DMS114 treated with DMSO at 0.1 percent for 48 hours (cell line): ENCODE results near the gene RASSF3.
"Not testable (repeated sequence)": the region's sequence is repeated elsewhere in the genome, so short reads cannot be mapped to it uniquely, and the experiment has no call there.

Experiments
- DNase-seq: peaks from one replicate; lab custom pipeline; 2025; ENCODE audit not compliant: unreplicated experiment; lab: John Stamatoyannopoulos, UW

The RASSF3 gene

DNA sequence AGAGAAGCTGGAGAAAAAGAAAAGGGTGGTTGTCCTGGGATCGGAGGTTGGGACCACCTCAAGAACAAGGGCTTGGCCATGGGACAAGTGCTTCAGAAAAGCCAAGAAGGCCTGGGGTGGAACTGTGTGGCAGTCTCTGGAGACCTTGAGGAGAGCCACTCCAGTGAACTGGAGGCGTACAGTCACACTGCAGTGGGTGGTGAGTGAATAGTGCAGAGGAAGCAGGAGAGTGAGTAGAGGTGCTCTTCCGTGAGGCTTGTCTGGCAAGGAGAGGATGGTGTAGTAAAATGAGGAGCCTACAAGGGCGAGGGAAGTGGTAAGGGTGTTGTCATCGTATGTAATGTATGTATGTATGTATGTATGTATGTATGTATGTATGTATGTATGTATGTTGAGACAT, 20.9 kb downstream of the RASSF3 start:
- no peak for DNase-seq

DNA sequence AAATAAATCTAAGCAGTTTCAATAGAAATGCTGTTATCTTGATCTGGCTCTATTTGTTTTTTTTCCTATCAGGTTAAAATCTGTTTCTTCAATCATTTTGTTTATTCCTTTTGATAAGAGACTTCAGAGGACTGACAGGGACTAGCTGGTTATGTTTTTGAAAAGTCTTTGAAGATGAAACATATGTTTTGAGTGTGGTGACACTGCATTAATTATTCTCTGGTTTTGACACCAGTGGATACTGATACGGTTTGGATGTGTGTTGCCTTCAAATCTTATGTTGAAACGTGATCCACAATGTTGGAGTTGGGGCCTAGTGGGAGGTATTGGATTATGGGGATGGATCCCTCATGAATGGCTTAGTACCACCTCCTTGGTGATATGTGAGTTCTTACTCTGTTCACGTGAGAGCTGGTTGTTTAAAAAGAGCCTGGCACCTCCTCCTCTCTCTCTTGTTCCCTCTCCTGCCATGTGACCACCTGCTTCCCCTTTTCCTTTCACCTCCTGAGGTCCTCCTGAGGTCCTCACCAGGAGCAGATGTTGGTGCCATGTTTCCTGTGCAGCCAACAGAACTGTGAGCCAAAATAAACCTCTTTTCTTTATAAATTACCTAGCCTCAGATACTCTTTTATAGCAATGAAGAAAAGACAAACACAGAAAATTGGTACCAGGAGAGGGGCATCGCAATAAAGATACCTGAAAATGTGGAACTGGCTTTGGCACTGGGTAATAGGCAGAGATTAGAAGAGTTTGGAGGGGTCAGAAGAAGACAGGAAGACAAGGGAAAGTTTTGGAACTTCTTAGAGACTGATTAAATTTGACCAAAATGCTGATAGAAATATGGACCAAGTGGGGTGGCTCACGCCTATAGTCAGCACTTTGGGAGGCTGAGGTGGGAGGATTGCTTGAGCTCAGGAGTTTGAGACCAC, 23.0 kb downstream of the RASSF3 start:
- DNase-seq = no peak

DNA sequence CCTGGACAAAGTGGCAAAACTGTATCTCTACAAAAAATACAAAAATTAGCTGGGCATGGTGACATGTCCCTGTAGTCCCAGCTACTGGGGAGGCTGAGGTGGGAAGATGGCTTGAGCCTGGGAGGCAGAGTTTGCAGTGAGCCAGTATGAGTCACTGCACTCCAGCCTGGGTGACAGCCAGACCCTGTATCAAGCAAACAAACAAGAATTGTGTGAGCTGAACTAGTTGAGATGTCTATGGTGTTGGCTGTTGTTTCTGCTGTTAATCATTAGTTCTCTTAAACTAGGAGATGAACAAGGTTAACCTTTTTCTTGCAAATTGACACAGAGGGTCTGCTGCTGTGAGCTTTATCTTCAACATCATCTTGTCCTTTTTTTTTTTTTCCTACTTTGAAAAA, 23.6 kb downstream of the RASSF3 start:
- no peak for DNase-seq

DNA sequence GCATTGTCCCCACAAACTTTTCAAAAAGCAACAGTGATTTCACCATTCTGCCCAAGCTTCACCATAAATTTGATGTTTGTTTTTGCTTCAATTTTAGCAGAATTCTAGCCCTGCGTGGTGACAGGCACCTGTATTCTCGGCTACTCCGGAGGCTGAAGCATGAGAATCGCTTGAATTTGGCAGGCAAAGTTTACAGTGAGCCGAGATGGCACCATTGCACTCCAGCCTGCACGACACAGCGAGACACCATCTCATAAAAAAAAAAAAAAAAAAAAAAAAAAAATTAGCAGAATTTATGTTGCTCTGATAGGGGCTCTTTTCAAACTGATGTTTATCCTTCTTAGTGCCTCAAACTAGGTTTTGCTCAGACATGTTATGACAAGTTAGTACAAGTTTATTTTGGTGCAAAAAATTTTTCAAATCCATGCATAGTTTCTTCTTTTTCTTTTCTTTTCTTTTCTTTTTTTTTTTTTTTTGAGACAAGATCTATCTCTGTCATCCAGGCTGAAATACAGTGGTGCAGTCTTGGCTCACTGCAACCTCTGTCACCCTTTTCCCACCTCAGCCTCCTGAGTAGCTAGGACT, 24.3 kb downstream of the RASSF3 start:
- DNase-seq = no peak

DNA sequence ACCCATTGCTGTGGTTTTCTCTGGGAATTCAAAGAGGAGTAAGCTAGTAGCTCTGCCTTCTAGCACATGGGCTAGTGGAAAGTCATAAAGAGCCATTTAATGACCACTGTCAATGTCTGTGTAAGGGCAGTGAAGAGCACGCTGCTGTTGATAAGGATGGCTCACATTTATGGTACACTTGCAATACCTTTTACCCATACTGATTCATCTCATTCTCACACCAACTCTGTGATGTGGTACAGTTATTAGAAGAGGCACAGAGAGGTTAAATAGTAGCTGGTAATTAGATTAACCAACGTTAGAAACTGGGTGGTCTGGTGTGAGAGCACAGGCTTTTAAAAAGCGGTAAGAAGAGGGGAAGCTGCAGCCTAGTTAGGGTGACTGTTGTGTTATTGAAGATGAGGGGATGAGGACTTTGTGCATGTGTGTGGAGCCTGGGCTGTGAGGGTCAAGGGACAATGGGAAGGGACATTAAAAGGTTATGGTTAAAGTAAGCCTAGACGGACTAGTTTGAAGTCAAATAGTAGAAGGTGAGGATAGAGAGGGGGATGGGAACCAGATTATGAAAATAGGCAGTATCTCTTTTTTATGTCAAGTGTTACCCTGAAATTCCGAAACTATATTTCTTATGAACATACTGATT, 25.2 kb downstream of the RASSF3 start:
- DNase-seq = no peak

DNA sequence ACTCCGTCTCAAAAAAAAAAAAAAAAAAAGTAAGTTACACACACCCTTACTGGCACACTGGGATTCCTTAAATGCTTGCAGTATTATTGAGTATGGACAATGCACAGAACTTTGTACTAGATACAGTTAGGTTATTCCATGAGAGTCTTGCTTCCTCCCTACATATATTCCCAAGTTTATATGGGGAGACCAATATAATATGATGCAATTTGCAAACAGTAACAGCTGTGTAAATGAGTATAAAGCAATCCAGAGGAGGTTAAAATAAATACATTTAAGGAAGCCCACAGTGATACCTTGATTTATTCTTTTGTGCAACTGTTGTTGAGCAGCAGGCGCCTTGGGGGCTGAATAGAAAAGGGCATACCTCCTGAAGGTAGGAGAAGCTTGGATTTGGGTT, 26.6 kb downstream of the RASSF3 start:
- DNase-seq = no peak

DNA sequence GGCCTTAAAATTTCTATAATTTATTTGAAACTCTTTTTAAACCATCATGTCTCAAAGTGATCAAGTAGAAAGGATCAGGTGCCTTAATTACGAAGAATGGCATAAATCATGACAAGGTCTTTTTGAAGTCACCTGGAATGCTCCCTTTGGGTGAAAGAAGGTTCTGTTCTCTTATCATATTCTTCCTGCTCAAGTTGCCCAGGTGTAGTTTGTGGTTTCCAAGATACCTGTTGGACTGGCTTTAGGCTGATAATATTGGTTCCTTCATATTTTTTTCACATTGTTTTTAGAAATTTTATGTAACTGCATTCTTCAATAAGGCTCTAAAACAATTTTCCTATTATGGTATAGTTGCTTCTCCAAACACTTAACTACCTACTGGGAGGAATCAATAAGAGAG, 29.2 kb downstream of the RASSF3 start:
- no peak for DNase-seq

DNA sequence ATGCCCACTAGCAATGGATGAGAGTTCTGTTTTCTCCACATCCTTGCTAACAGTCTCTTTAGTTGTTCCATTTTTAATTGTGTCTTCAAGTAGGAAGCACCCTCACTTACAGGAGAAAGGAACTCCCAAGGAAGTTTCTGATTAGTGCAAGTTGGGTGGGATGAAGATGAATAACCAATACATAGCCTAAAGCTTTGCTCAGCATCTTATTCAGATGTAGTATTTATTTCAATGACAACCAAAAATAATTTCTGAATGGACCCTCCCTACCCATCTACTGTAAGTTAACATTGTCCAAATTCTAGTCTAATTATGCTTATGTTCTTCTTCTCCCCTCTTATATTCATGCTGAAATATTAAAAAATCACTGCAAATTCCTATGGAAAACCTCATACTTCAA, 36.0 kb downstream of the RASSF3 start:
- no peak for DNase-seq

DNA sequence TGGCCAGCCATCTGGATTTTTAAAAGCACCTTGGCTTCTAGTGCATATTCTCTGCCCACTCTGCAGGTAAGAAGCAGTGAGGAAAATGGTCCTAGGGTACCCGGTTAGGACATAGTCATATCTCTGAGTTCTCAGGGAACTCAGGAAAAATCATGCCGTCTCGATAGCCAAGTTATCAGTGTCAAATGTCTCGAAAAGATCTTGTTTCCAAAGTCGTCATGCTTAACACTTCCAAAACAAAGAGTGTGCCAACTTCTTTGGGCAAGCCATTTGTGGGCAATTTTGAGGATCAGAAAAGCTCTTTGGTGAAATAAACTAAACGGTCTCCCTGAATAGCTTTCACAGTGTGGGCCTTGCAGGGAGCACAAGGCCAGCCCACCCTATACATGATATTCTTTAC, 39.2 kb downstream of the RASSF3 start:
- DNase-seq = no peak

DNA sequence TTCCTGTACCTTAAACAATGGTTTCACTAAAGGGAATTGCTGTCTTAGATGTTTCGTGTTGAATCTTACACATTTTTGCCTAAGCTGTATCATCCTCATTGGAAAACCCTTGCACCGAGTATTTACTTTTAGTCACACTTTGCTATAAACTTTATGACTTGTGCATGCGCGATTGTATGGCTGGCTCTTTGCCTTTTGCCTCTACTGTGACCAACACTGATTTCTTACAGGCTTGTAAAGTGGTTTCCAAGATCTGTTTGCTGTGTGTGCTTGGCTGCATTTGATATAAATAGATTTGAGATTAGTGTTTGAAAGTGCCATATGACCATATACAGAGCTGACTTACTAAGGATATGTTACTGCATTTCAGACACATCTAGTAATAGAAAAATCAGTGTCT, 40.5 kb downstream of the RASSF3 start:
- DNase-seq = no peak

DNA sequence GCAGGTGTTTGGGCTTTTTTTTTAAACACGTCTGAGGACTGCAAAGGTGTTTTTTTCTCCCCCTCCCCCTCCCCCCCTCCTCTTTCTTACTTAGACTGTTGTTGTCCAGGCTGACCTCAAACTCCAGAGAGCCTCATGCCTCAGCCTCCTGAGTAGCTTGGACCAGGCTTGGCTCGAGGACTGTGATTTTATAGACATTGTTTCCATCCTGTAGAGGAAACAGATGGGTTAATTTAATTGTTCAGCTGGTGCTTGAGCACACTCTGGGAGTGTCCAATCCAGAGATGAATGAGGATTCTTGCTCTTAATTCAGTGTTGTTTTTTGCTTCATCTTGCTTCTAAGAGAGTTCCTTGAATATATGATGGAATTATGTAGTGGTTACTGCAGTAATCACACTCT, 42.1 kb downstream of the RASSF3 start:
- no peak for DNase-seq

DNA sequence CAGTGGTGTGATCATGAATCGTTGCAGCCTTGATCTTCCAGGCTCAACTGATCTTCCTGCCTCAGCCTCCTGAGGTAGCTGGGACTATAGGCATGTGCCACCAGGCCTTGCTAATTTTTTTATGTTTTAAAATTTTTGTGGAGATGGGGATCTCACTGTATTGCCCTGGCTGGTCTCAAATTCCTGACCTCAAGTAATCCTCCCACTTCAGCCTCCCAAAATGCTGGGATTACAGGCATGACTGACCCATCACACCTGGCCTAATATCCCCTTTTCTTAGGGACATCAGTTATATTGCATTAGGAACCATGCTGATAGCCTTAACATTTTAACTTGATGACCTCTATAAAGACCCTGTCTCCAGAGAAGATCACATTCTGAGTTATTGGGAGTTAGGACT, 42.8 kb downstream of the RASSF3 start:
- no peak for DNase-seq

DNA sequence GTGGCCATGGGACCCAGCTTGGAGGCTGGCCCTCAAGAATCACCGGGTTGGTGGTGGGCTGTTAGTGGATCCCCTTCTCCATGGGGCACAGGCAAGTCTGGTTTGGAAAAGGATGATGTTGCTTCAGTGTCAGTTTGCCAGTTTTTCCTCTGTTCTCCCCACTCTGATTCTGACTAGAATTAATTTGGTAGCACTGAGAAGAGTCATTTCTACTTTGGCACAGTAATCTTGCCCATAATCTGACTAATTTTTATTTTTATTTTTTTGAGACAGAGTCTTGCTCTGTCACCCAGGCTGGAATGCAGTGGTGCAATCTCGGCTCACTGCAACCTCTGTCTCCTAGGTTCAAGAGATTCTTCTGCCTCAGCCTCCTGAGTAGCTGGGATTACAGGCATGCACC, 43.6 kb downstream of the RASSF3 start:
- DNase-seq = not testable (repeated sequence)

DNA sequence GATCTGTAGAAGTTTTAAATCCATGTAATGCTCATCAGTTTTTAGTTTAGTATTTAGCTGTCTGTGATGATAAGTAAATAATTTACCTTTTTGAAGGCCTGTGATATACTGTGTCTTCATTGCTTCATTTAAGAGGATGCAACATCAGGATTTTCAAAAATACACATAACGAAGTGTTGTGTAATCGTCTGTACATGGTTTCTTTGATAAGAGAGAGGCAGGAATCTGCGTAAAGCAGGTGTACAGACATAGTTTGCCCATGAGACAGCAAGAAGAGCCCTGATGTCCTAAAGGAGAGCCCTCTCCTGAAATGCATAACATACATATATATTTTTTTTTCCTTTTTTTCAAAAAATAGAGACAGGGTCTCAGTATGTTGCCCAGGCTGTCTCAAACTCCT, 44.8 kb downstream of the RASSF3 start:
- no peak for DNase-seq

DNA sequence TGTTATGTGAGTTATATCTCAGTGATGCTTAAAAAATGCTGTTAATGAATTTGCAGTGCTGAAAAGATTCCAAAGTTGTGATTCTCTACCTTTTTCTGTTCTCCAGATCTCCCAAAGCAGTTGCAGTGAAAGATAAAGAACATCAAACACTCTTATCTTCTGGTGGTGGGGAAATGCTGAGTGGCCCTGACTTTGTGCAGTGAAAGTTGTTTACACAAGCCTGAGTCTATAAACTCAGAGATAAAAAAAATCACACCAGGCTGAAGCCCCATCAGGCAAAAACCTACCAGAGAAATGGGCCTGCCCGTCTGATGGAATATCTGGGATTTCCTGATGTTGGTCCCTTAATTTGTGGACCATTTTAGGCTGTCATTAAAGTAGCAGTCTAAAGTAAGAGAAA, 46.1 kb downstream of the RASSF3 start:
- no peak for DNase-seq

DNA sequence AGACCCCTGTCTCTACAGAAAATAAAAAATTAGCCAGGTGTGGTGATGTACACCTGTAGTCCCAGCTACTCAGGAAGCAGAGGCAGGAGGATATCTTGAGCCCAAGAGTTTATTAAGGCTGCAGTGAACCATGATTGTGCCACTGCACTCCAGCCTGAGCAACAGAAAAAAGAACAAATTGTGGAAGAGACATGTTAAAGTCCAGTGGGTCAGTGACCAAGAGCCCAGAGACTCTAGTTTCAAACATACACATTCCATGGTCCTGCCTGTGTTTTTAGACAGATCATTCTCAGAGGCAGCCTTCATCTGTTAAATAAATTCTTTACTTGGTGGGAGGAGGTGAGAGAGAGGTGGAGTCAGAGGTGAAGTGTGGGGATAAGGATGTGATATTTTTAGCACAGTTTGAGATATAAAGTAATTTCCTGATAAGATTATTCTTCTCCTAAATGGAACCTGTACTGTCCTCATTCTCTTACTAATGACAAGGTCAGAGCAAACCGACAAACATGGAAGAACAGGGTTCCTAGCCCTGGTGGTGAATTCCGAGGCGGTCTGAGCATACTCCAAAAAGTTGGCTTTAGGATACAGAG, 48.7 kb downstream of the RASSF3 start:
- no peak for DNase-seq

DNA sequence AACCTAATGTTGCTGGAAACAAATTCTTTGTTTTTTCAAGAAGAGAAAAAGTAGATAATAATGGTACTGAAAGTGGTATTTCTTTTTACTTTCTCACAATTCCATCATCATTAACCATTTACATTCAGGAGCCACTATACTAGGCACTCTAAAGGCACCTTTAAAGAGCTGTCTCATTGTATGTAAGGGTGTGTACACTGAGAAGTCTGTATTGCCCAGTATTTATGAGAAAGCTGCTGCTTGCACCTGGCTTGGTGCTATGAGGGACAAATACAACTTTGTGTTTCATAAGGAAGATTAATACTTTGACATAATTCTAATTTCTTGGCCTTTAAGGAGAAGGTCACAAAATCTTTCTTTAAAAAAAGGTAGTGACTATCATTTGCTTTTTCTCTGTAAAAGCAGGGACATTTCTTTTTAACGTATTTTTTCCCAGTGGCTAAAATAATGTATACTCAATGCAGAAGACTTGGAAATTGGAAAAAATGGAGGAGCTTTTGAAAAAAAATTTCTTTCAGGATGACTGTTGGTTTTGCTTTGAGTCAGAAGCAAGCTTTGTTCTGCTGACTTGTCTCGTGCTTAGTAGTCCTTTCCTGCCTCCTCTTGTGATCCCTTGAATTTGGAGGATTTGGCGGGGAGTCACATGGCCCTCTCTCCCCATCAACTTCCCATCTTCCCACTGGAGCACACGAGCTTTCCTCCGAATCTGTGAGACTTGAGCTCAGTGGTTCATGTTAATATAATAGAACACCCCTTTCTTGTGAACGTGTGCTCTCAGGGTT, 50.1 kb downstream of the RASSF3 start:
- DNase-seq = no peak

DNA sequence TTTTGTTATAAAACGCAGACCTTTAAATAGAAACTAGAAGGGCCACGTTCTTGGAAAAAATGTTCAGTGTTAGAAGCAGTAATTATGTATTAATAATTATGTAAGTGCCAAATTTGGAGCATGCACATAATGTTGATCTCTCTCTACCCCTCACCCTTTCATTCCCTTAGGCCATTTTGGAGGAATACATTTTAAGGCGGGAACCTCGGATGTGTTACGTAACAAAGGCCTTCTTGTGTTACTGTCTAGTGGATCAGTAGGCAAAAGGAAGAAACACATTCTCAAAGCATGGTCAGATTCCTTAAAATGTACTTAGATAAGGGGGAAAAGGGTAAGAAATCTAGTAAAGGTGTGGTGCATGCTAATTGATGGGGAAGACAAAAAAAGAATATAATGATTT, 52.7 kb downstream of the RASSF3 start:
- no peak for DNase-seq

DNA sequence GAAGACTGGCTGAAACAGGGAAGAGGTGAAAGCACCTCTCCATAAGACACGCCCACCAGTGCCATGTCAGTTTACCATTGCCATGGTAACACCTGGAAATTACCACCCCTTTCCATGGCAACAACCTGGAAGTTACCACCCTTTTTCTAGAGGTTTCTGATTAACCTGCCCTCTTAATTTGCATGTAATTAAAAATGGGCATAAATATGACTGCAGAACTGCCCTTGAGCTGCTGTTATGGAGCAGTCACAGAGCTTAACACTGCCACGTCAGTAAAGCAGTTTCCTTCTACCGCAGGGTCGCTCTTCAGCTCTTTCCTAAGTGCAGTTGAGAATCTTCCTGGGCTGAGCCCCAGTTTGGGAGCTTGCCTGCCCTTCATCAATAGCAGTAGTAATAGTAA, 55.2 kb downstream of the RASSF3 start:
- no peak for DNase-seq

DNA sequence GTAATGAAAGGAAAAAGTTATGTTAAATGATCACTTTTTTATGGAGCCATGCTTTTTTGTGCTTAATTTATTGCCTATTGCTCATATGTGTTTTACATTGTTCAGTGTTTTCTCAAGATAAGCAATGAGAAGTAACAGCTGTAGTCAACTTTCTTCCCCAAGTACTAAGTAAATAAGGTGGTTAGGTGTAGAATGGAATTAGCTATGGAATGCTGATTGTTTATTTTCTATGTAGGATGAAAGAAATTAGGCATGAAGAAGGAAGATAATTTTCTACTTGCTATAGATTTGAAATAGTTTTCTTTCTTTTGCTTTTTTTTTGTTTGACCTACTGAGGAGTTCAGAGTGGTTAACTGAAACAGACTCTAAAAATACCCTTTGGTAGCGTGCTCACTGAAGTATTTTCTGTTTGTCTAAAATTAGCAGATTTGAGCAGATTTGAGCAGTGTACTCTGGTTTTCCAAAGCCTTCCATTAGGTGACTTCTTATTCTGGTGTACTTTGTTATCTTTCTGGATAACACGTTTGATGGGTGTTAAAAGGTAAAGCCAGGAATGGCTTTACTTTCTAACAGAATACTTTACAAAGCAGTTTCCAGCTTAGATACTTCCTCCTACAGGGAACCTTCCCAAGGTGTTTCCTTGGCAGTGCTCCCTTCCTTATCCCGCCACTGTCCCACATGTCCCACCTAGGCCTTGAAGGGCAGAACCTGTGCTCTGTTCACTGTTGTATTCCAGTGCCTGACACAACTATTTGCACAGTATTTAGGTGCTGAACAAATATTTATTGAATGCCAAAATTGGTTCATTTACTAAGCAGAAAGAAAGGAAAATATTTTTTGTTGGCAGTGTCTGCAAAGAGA, 56.0 kb downstream of the RASSF3 start:
- no peak for DNase-seq
